HG03354 (cell line): ENCODE measurements around the gene RAB40B.
"Not testable (repeated sequence)": the region's sequence is repeated elsewhere in the genome, so short reads cannot be mapped to it uniquely, and the experiment has no call there.

Experiments used
- ATAC-seq: cut with Tn5 transposase; IDR thresholded peaks from one replicate; pipeline ENCODE4 v1.9.1; 2021; ENCODE audit warnings: mild to moderate bottlenecking; ENCODE audit not compliant: unreplicated experiment, poor library complexity, severe bottlenecking

The RAB40B gene

GRCh38 chr17:82698065-82698973 lies at the start of gene RAB40B:
TSS of gene RAB40B (minus strand) at chr17:82698698. CDS start at chr17:82698596, 102 bp downstream.
- ATAC-seq = peak; percentile 97

DNA sequence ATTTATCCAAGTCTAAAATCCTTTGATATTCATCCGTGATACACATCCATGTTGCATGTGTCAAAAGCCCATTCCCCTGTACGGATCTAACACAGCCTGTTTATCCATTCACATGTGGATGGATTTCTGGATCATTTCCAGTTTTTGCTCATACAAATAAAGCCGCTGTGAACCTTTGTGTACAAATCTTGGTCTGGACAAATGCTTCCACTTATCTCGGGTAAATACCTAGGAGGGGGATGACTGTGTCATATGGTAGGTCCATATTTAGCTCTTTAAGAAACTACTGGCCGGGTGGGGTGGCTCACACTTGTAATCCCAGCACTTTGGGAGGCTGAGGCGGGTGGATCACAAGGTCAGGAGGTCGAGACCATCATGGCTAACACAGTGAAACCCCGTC lies 47.0 kb upstream of the RAB40B start:
- no peak for ATAC-seq

- ATAC-seq = not testable (repeated sequence)
Observed at GRCh38 chr17:82744736-82745135, 46.2 kb upstream of the RAB40B start.

- no peak for ATAC-seq
Observed at GRCh38 chr17:82743344-82744219, 45.1 kb upstream of the RAB40B start.

DNA sequence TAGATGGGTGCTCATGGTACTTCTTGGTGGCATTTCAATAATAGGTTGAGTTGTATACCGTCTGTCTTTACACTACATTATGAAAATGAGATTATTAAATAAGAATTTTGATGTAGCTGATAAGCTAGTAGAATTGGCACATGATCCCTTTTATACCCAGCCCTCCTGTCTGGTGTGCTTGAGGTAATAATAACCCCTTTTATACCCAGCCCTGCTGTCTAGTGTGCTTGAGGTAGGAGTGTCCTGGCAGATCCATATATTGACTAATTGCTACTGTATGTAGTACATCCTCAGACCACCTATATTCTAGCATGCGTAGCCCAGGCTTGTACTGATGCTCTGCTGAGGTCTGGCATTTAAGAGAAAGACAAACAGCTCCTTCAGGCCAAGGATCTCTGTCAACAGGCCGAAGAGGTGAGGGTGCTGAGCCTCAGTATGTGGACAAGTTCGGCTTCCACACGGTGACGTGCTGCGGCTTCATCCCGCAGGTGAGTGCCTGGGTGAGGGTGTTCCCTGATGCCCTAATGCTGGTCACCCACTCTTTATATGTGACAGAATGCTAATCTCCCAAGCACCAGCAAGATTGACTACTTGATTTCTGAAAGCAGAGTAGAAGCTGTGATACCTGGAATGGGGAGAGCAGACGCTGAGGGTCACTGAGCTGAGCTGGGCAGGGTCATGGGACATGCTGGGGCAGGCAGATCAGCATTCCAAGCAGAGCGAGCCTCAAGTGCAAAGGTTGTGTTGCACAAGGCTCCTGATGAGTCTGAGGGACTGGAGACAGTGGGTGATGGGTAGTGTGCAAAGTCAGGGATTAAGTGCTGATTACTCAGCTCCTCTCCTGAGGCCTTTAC lies 42.6 kb upstream of the RAB40B start:
- no peak for ATAC-seq

DNA sequence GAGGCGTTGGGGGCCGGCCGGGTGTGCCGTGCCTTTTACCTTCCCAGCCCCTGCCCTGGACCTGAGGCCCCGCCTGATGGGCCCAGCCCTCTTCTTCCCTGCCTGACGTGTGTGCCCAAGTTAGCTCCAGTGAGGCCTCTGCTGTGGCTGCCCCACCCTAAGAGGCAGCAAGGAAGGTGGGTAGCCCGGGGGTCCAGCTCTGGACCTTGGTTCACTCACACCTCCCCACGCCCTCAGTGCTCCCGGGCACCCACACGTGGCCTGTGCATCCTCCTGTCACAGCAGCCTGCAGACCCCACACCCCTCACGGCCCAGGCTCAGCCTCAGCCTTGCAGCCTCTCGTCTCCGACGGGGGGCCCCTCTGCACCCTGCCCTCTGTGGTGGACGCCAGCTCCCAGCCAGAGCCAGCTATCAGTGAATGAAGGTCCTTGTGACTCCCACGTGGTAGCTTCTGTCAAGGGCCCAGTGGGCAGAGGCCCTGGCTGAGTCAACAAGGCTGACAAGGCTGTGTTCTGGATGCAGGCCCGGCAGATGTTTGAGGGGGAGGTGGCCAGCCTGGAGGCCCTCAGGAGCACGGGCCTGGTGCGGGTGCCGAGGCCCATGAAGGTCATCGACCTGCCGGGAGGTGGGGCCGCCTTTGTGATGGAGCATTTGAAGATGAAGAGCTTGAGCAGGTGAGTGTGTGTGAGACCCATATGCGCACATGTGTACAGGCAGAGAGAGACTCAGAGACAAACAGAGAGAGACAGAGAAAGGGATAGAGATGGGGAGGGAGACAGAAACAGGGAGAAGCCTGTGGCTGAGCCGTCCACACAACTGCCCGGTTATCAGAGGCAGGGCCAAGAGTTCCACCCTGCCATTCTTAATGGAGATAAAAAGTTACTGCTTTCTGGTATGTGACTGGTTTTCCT lies 39.7 kb upstream of the RAB40B start:
- ATAC-seq = no peak

DNA sequence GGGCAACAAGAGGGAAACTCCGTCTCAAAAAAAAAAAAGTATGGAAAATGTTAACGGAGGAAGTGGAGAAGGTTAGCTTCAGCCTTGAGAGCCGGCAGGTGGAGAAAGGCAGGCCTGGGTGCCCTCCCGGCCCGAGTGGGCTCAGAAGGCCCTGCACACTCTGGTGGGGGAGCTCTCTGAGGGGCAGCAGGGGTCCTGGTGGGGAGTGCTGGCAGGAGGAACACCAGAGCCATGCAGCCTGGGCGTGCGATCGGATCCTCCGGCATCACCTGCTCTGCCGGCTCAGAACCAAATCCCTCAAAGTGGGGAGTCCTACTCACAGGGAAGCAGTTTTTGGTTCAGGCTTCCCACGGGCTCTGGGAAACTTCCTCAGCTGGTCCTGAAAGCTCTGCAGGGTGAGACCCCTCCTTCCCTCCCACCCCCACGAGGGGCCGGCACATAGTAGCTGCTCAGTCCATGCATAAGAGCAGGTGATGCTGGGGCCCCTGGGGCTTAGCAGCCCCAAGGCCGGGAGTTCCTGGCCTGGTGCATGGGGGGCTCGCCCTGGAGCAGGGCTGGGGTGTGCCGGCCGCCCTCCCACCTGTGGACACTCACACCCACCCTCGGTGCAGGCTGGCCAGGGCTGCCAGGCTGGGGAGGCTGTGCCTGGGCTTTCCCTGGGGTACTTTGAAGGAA lies 38.1 kb upstream of the RAB40B start:
- ATAC-seq = no peak

DNA sequence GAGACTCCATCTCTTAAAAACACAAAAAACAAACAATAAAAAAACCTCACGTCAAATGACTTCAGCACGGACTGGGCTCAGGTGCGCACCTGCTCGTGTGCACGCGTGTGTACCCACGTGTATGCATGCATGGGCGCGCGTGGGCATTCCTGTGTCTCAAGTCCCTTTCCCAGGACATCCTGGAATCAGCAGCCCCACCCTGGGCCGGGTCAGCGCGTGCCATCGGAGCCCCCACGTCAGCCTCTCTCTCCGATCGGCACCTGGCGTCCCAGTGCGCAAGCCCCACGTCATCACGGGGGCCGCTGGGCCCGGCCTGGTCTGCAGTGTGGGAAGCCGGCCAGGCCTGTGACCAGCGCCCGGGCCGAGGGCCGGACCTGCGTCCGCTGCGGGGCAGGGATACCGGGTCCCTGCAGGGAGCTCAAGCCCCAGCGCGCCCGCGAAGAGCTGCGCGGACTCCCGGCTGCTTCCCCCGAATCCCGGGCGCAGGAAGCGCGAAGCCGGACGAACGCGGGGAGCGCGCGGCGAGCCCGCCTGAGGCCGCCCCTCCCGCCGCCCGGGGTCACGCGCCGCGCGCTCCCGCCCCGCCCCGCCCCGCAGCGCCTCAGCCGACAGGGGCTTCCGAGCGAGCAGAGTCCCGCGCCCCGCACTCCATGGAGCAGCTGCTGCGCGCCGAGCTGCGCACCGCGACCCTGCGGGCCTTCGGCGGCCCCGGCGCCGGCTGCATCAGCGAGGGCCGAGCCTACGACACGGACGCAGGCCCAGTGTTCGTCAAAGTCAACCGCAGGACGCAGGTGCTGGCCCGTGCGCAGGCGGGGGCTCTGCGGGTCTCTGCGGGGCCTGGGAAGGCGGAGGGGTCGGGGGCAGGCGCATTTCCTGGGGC lies 36.7 kb upstream of the RAB40B start, which contains the start of gene FN3K:
TSS of gene FN3K (plus strand) at position 629 of the 880 bp plus-strand sequence. CDS start at position 651, 22 bp downstream.
- ATAC-seq = no peak

- no peak for ATAC-seq
Observed at GRCh38 chr17:82732118-82732743, 33.7 kb upstream of the RAB40B start.

DNA sequence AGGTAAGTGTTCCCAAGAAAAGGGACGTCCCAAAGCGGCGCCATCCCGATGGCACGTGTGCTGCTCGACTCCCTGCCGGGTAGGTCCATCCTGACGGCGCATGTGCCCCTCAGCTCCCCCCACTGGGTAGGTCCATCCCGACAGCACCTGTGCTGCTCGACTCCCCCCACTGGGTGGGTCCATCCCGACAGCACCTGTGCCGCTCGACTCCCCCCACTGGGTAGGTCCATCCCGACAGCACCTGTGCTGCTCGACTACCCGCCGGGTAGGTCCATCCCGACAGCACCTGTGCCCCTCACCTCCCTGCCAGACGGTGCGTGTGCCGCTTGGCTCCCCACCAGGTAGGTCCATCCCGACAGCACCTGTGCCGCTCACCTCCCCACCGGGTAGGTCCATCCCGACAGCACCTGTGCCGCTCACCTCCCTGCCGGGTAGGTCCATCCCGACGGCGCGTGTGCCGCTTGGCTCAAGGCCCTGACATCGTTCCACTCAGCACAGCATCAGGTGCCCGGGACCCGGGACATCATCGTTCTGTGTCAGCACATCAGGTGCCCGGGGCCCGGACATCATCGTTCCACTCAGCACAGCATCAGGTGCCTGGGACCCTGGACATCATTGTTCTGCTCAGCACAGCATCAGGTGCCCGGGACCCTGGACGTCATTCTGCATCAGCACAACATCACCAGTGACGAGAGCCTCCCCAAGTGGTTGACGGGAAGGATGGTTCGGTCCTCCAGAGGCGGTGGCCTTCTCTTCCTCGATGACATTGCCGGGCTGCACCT lies 31.2 kb upstream of the RAB40B start:
- no peak for ATAC-seq

- ATAC-seq = no peak
Observed at GRCh38 chr17:82726427-82726826, 27.9 kb upstream of the RAB40B start.

- ATAC-seq = no peak
Observed at GRCh38 chr17:82723169-82723807, 24.8 kb upstream of the RAB40B start.

GRCh38 chr17:82722341-82723013 lies 24.0 kb upstream of the RAB40B start:
- no peak for ATAC-seq

DNA sequence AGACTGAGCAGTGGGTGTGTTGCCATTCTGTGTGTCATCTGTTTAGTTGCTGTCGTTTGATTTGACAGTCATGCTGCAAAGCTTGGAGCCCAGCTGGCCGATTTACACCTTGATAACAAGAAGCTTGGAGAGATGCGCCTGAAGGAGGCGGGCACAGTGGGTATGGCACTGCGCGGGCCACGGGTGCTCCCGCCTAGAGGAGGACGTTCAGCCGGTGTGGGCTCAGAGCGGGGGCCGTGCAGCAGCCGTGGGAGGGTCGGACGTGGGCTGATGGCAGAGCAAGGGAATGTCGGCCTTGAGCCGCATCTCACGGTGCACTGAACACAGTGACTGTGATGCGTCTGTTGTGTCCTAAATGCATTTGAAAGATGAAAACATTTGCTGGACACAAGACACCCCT lies 21.7 kb upstream of the RAB40B start:
- ATAC-seq = no peak
